Raji (cell line): ENCODE measurements around the gene UNC13C.

Experiments
- POLR2A ChIP-seq: IDR thresholded peaks from 2 replicates; pipeline ENCODE4 v1.6.1; 2011; ENCODE audit warnings: low read depth, low read length, control low read depth; ENCODE audit not compliant: insufficient read depth

UNC13C gene

GRCh38 chr15:54289590-54290136, 311.4 kb downstream of the UNC13C start:
- TF ChIP-seq POLR2A = no peak

- TF ChIP-seq POLR2A = no peak
Measured at GRCh38 chr15:54298396-54298795, 320.2 kb downstream of the UNC13C start.

GRCh38 chr15:54304321-54304720, 326.1 kb downstream of the UNC13C start:
- no peak for TF ChIP-seq POLR2A

GRCh38 chr15:54305138-54305537, 326.9 kb downstream of the UNC13C start:
- TF ChIP-seq POLR2A = no peak

- no peak for TF ChIP-seq POLR2A
Measured at GRCh38 chr15:54307252-54307902, 329.1 kb downstream of the UNC13C start.

- TF ChIP-seq POLR2A = no peak
Measured at GRCh38 chr15:54307926-54308325, 329.7 kb downstream of the UNC13C start.

- no peak for TF ChIP-seq POLR2A
Measured at GRCh38 chr15:54312528-54312927, 334.3 kb downstream of the UNC13C start.

- TF ChIP-seq POLR2A = no peak
Measured at GRCh38 chr15:54321426-54321825, 343.2 kb downstream of the UNC13C start.

GRCh38 chr15:54322341-54322740, 344.1 kb downstream of the UNC13C start:
- TF ChIP-seq POLR2A = no peak

GRCh38 chr15:54345301-54345700, 367.1 kb downstream of the UNC13C start:
- TF ChIP-seq POLR2A = no peak

GRCh38 chr15:54345827-54346226, 367.6 kb downstream of the UNC13C start:
- no peak for TF ChIP-seq POLR2A

GRCh38 chr15:54347082-54347827, 369.0 kb downstream of the UNC13C start:
- TF ChIP-seq POLR2A = no peak

GRCh38 chr15:54353726-54354125, 375.5 kb downstream of the UNC13C start:
- TF ChIP-seq POLR2A = no peak

GRCh38 chr15:54354341-54354740, 376.1 kb downstream of the UNC13C start:
- no peak for TF ChIP-seq POLR2A

- TF ChIP-seq POLR2A = no peak
Measured at GRCh38 chr15:54364961-54365360, 386.7 kb downstream of the UNC13C start.

GRCh38 chr15:54373332-54373731, 395.1 kb downstream of the UNC13C start:
- no peak for TF ChIP-seq POLR2A
